Stimulated activated CD8-positive, alpha-beta memory T cell treated with anti-CD3 and anti-CD28 coated beads, Interleukin-15, amount 100 ng/mL, for 1 hour (primary cell): ENCODE results near the gene GABRG3.

ENCODE experiments used
- DNase-seq: peaks from one replicate; pipeline ENCODE4 v3.0.0-alpha.2; 2020; ENCODE audit warnings: low read depth

GABRG3 gene

DNA sequence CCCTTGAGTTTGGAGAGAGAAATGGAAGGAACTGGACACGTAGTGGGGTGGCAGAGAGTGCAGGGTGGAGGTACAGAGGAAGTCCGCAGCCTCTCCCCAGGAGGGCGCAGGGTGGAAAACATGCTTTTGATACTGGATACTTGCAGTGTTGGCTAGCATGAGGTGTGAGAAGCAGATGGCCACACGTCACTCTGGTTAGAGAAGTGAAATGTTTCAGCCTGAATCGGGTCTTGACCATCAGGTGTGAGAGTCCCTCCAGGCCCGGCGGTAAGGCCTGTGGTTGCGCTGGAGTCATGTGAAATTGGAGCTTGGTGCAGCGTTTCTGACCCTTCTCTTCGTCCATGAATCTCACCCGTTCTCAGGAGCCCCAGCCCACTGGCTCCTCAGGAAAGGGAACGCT, 93.1 kb downstream of the GABRG3 start:
- no peak for DNase-seq

DNA sequence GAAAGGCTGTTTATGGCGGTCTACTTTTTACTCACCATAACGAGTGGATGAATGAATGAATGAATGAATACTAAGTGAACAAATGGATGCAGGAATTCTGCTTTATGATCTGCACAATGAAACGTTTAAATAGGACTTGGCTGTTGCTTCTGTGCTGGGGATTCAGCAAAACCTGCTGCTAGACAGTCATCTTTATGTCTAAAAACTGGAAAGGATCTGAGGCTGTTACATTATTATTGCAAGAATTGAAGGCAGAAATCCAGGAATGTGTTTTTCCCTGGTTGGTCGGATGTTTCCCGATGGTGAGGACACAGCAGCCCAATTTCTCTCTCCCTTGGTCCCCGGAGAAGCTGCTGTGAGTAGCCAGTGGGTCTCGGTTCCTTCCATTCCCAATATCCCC, 94.2 kb downstream of the GABRG3 start:
- DNase-seq: no peak

DNA sequence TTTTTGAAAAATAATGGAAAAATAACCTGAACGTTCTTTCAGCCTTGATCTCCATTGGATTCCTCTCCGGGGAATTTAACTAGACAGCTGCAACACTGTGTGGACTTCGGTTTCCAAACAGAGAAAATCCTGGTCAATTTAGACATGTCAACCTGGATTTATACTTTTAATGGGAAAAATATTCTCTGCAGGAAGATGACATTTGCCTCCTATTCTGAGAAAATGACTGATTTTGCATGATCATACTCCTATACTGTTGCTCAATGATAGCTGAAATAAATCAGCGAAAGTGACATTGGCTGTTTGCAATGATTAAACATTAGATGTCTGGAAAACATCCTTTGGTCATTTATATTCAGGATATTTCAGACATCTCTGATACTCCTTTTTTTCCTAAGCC, 94.8 kb downstream of the GABRG3 start:
- DNase-seq: no peak

DNA sequence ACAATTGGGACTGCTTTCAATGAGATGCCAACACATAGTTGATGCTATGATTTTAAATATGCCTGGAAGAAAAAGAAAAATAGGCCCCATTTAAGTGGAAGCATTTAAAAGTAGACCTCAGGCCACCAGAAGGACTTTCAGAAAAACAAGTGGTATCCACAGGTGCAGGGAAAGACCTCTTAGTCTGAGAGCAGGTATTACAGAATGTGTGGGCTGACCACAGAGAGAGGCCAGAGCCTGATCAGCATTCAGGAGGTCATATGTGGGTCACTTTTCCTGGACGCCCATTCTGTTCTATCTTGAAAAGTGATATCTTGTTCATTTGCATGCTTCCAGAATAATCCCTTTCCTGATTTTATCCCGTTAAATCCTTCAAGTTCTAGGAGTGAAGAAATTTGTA, 95.5 kb downstream of the GABRG3 start:
- DNase-seq: no peak

DNA sequence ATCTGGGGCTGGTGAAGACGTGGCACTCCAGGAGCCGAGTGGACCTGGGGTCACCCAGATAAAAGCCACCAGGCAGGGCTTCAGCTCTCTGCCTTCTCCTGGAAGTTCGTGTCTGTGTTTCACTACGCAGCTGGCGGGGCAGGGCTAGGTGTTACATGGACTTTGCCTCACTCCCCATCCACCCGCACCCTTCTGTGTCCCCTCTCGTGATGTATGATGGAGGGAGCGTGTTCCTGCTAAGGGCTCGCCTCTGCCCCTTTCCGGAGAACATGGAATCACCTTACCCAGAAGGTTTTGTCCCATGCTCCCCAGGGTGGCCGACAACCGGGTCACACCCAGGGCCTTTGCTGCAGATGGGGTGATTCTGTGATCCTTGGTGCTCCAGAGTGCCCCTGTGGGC, 96.2 kb downstream of the GABRG3 start:
- DNase-seq: no peak

DNA sequence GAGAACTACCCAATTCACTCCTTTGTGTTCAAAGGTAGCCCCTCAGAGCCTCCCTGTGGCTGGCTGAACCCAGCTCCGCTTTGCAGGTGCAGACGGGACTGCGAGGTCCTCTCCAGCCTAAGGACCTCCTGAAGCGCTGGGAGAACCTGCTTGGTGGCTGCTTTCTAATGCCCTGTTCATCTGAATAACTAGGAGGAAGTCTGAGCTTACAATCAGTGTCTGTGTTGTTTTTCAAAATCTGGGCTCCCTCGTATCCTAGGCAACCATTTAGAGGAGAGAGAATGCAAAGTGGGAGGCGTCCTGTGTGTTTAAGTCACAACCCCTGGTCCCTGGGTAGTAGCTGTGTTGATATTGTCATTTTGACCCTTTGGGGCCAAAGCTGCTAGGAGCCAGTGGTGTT, 99.9 kb downstream of the GABRG3 start:
- DNase-seq: no peak

DNA sequence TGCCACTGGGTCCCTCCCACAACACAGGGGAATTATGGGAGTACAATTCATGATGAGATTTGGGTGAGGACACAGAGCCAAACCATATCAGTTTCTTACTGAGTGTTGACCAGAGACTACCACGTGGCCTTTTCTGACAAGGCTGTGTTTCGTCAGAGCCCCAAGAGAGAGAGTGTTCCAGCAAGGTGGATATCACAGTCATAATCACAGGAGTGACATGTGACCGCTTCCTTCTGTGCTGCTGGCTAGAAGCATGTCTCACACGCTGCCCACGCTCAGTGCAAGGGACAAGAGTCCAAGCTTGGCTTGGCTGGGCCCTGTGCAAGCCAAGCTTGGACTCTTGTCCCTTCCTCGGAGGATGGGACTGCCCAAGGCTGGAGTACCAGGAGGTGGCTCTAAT, 103.2 kb downstream of the GABRG3 start:
- no peak for DNase-seq

DNA sequence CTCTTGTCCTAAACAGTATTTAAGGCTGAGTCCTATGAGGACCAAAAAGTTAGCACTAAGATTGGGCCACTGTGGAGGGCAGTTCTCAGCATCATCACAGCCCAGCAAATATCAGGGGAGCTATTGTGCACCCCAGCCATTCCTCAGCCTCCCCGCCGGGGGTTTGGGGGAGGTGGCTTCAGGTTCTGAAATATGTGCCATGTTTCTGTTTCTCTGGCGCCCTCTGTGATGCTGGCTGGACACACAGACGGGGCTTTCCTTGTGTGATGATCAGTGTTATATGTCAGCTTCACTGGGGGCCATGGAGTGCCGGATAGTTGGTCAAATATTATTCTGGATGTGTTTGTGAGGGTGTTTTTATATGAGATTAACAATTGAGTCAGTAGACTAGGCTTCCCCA, 106.8 kb downstream of the GABRG3 start:
- no peak for DNase-seq

DNA sequence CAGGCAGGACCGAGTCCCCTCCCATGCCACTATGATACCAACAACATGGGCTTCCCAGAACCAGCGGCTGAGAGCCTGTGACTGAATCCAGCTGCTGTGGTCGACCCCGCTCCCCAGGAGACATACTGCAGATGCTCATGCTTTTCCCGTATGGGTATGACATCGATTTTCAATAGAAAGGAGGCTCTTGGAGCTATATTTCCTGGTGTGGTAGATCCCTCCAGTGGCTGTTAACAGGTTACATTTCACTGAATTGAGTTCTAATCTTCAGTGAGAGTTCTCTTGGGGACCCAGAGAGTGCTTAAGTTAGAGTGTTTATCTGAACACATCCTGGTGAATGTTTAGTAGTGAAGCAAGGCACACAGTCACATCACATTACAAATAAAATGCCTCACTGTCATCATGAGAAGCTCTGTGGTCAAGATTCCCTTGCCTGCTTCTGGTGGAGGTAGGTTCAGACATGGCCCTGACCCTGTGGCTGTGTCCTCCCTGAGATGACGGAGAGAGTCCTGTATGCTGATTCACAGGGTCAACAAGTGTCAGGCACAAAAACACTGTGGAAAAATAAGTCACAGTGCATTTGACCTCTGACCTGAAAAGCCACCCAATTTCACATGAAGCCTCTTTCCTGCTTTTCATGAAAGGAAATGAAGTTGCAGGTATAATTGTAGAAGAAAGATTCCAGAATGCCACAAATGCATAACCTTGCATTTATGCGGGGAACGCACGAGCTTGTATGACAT, 110.9 kb downstream of the GABRG3 start:
- DNase-seq: no peak

DNA sequence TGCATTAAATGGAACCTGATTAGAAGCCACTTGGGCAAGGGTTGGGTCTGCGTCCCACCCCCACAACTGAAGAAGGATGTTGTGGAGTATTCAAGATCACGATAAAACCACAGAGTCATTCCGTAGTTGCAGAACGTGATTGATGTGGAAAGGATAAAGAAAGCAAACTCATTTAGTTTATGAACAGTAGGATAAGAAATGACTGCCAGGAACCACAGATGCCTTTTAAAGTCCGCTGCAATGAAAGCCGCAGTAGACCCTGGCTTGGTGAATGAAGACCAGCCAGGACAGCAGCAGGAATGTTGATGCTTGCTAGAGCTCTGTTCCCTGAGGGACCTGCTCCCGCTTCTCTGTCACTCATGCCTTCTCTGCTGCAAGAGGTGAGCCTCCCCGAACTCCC, 111.5 kb downstream of the GABRG3 start:
- no peak for DNase-seq

DNA sequence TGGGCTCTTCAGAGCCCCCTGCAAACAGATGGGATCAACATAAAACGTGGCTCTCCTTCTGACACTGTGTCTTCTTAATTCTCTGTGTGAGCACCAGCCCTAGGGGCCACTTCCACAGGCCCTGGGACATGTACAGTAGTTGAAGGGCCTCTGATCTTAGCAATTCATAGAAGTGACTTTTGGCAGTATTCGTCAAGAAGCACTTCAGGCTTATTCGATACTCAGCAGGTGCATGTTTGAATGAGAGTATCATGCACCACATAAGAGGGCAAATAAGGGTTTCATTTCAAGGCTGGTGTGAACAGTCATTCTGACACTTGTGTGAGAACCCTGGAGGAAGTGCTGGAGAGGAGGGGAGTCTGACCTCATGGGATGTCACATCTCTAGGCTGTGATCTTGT, 113.9 kb downstream of the GABRG3 start:
- no peak for DNase-seq

DNA sequence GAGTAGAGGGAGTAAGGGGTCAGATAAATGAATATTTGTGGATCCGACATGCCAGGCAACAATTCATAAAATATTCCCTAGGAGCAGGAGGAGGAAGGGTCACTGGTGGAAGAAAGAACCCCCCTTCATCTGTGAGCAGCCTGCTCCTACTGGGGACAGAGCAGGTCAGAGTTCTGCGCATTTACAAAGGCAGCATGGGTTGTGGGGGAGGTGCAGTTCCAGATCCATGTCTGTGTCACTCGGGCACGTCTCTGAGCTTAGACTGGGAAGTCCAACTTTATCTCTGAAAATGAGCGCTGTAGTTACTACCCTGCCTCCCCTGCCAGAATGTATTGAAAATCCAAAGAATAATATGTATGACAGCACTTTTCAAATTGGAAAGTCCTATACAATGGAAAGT, 115.2 kb downstream of the GABRG3 start:
- no peak for DNase-seq

DNA sequence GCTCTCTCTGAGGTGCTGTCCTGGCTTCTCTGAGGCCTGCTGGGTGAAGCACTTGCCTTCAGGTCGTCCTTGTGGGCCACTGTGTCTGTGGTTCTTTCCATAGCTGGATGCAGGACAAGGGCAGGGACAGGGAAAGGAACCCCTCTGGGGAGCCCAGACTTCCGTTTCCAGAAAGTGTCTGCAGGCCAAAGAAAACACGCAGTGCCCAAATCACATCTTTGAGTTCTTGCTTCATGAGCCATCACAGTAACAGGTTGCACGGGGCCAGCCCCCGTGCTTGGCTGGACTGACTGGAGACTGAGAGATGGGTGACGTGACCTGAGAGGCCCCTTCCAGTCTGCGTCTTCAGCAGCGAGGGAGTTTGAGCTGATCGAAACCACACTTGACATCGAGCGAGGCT, 115.8 kb downstream of the GABRG3 start:
- DNase-seq: no peak

DNA sequence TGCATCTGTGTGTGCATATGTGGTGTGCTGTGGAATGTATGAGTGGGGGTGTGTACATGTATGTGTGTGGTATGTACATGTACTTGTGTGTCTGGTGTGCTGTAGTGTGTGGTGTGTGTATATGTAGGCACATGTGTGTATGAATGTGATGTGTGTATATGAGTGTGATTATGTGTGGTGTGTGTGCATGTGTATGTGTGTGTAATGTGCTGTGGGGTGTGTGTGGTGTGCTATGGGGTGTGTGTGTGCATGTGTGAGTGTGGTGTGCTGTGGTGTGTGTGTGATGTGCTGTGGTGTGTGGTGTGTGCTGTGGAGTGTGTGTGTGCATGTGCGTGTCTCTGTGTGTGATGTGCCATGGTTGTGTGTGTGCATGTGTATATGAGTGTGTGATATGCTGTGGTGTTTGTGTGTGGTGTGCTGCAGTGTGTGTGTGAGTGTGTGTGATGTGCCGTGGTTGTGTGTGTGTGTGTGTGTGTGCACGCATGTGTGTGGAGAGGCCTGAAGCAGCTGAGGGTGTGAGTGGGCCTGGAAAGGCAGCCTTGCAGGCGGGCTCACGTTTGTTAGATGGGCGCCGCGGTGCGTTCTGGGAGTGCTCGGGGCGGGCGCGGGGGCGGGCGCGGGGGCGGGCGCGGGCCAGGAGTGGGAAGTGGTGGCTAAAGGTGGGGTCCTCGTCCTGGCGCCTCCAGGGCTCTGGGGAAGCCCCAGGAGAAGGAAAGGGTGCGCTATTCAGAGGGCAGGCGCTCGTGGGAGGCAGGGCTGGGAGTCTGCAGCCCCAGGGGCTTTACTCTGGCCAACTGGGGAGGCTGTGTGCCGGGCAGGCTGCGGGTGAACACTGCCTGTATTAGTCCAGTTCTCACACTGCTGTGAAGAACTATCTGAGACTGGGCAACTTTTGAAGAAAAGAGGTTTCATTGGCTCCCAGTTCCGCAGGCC, 116.9 kb downstream of the GABRG3 start:
- no peak for DNase-seq

DNA sequence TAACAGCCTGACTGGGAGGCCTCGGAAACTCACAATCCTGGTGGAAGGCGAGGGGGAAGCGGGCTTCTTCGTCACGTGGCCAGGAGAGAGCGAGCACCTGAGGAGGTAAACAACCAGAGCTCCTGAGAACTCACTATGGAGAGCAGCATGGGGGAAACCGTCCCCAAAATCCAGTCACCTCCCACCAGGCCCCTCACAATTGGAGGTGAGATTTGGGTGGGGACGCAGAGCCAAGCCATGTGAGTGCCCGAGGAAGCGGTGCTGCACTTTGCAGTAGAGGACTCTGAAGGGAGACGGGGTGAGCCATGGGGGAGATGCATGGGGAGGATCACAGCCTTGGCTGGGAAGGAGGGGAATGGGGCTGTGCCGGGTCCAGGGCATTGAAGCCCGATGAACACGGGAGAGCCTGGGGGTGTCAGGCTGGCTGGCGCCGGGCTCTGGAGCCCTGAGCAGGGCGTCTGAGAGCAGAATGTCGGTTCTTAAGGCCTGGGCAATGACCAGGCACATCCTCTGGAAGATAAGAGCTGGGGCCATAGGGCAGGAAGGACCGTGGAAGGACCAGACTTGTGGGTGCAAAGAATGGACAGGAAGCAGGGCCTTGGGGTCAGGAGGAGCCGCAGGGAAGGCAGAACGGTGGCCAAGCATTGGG, 117.7 kb downstream of the GABRG3 start:
- DNase-seq: no peak

DNA sequence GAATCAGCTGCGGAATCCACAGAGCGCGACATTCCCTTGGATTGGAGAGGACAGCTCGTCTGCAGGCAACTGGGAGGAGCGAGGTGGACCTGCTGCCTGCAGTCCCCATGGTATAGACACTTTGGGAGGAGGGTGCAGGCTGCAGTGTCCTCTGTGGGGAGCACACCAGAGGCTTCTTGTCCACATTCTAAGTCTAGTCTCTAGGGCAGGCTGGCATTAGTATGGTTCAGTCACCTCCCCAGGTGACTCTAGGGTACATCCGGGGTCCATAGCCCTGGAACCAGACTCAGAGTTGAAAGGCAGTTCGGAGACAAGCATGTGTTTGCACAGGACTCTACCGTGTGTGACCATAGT, 118.2 kb downstream of the GABRG3 start:
- DNase-seq: no peak

DNA sequence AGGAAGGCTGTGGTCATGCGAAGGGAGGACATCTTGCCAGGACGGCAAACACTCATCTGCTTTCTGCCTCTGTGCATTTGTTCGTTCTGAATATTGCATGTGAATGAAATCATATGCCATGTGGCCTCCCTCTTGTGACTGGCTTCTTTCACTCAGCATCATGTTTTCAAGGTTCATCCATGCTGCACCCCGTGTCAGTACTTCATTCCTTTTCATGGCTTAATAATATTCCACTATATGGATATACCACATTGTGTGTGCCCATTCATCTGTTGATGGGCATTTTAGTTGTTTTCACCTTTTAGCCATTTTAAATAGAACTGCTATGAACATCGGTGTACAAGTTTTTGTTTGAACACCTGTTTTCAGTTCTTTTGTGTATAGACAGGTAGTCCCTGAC, 118.7 kb downstream of the GABRG3 start:
- no peak for DNase-seq

DNA sequence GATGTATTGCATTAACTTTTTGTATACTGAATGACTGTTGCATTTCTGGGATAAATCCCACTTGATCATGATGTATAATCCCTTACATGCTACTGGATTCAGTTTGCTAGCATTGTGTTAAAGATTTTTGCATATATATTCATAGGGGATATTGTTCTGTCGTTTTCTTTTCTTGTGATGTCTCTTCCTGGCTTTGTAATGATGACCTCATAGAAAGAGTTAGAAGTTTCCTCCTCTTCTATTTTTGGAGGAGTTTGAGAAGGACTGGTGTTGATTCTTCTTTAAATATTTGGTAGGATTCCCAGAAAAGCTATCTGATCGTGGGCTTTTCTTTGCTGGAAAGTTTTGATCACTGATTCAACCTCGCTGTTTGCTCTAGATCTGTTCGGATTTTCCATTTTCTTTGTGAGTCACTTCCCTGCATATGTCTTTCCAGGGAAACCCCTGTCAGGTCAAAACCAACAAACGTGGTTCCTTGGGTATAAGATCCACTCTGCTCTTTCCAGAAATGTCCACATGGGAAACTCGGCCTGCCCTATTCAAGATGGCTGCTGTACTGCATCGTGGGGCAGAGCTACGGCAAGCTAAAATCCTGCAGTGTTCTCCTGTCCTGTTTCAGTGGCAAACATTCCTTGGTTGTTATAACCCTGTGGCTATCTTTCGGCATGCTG, 120.4 kb downstream of the GABRG3 start:
- DNase-seq: no peak

DNA sequence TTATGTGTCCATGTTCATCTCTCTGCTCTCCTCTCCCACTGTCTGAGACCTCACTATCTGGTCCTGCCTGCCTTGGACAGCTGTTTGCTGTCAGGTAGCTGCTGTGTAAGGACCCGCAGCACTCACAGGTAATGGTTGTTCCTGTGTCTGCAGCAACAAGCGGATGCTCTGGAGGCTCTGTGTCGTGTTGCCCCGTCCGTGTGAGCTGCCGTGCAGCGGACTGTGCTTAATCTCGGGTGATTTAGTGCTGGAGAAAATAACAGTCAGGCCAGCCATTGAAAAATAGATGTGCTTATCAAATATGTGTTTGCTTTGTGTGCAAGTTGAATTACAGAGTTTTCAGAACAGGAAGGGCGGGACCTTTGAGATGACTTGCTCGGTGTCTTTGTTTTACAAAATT, 121.4 kb downstream of the GABRG3 start:
- no peak for DNase-seq

DNA sequence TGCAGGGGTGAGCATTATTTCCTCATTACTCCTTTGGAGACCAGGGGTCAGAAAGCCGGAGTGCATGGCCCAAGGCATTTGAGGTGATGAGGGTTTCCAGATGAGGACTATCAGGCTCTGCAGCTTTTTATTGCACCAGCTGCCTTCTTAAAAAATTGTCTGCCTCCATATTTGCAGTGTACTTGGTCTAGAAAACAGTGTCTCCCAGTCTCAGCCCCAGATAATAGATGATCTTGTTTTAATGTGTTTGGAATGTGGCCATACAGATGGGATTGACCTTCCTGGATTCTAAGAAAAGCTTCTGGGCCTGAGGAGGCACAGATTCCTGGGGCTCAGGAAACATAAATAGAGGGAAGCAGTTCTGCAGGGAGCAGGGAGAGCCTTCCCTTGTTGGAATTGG, 123.3 kb downstream of the GABRG3 start:
- no peak for DNase-seq

DNA sequence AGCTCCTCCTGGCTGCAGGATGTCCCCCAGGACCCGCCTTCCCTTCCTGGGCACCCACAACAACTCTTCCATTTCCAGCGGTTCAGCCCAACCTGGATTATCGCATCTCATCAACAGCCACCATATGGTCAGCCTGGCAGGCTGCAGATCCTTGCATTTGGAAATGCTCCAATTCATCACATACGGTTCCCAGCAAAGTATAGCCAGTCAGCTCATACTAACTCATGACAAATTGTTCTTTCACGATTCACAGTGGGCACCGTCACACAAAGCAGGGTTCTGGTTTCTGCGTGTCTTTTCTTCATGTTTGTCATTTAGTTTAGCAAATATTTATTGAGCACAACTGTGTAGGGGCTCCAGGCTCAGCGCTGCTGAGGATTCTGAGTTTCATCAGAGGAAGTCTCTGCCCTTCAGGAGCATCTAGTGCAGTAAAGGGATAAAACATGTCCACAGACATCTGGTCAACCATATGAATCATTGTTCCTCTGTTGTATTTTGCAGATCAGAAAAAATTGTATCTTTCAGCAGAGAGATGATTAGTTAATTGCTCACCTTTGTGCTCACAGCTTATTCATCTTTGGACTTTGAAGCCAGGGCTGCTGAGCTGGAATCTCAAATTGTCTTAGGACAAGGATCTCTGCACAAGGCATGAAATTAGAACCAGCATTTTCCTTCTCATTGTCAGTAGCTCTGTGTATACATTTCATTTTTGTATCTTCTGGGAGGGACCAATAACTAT, 125.1 kb downstream of the GABRG3 start:
- no peak for DNase-seq

DNA sequence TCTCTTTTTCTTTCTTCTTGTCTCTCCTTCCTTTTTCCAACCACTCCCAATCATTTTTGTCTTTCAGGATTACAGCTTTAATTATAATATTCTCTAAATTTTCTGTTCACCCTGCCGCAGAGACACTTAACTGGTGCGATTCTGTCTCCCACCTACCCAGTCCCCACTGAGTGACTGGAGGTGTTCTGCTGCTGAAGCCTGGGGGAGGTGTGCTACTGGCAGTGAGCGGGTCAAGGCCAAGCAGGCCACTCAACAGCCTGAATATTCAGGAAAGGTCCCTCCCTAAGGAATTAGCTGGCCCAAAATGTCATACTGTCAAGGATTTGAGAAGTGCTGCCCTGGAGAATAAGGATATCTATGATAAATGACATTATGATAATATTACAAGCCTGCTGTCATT, 126.5 kb downstream of the GABRG3 start:
- DNase-seq: no peak
